ENCODE data around the gene GLRX3.

- TF ChIP-seq GATA2 (IDR thresholded peaks at IDR 0.05; ENCODE audit: low read depth, low read length) (no peak), GATA3 (IDR thresholded peaks at IDR 0.05; ENCODE audit: low read depth, low read length) (no peak)
These were observed 85.5 kb downstream of the GLRX3 start for GRCh38 chr10:130221456-130222375.

Measured in SH-SY5Y (cell line).